Lung (tissue), 12 donors: Measurements from ENCODE around the gene C17orf100. TPM values are rescaled to one million over a fixed set of nuclear protein-coding genes. Genes with fewer than 3 reads are reported as not detected.
"Not testable (repeated sequence)": the region's sequence is repeated elsewhere in the genome, so short reads cannot be mapped to it uniquely, and the experiment has no call there.

ENCODE experiments used
- ATAC-seq: fragments of 200-7000 bp; cut with Tn5 transposase; one replicate; pipeline ENCODE4 v1.9.1; 2020; ENCODE audit warnings: moderate number of reproducible peaks; ENCODE audit not compliant: insufficient read depth, low FRiP score
- DNase-seq, 3 donors: peaks; one replicate each; pipeline ENCODE4 v3.0.0-alpha.2; 2013 to 2017
- H3K27ac ChIP-seq, 2 donors: one replicate each; pipeline ENCODE4 v1.5.1; 2013; ENCODE audit warnings: mild to moderate bottlenecking in 2 of 2, moderate library complexity in 2 of 2, control low read depth in 1 of 2, inconsistent platforms in 1 of 2, low read depth in 1 of 2, low read length in 1 of 2
- H3K27me3 ChIP-seq, 3 donors: one replicate each; pipeline ENCODE4 v1.5.1; 2013; ENCODE audit warnings: low read length in 2 of 3; ENCODE audit not compliant: control insufficient read depth in 3 of 3, insufficient read depth in 3 of 3
- H3K36me3 ChIP-seq, 4 donors: one replicate each; pipeline ENCODE4 v1.5.1; 2013; ENCODE audit warnings: low read length in 4 of 4, mild to moderate bottlenecking in 1 of 4, moderate library complexity in 1 of 4; ENCODE audit not compliant: control insufficient read depth in 4 of 4, insufficient read depth in 4 of 4
- H3K4me1 ChIP-seq, 5 donors: one replicate each; pipeline ENCODE4 v1.5.1; 2013; ENCODE audit warnings: low read length in 5 of 5, mild to moderate bottlenecking in 2 of 5, moderate library complexity in 1 of 5; ENCODE audit not compliant: control insufficient read depth in 5 of 5, insufficient read depth in 5 of 5
- H3K4me3 ChIP-seq: one replicate; pipeline ENCODE4 v1.5.1; 2013; ENCODE audit warnings: mild to moderate bottlenecking, control low read depth, moderate library complexity
- H3K9ac ChIP-seq, 2 donors: one replicate each; pipeline ENCODE4 v1.5.1; 2013; ENCODE audit warnings: low read length in 2 of 2, control low read depth in 1 of 2; ENCODE audit not compliant: insufficient read depth in 1 of 2
- H3K9me3 ChIP-seq, 4 donors: one replicate each; pipeline ENCODE4 v1.5.1; 2013; ENCODE audit warnings: low read length in 3 of 4, mild to moderate bottlenecking in 1 of 4, moderate library complexity in 1 of 4; ENCODE audit not compliant: control insufficient read depth in 4 of 4, insufficient read depth in 3 of 4
- WGBS, 2 donors: extraction: QIAGEN DNeasy Blood & Tissue Kit; methylation state at CpG; one replicate each; pipeline ENCODE4 v1.1.7; 2013; 5-methylcytosine and 5-hydroxymethylcytosine counted together
- polyA plus RNA-seq, 2 donors: library from polyadenylated mRNA; stranded (reverse); fragments of 200-250 nt; gene quantifications; one replicate each; pipeline ENCODE4 v1.2.1, GENCODE V29; 2013
- total RNA-seq, 2 donors: library from RNA; depleted of rRNA in 1 of 2; stranded (reverse); fragments of >200 nt in 1 of 2; gene quantifications; one replicate each; pipeline ENCODE4 v1.2.1, GENCODE V29; 2014 to 2021
- TF ChIP-seq, protein P1 (sequence below): IDR thresholded peaks from 2 replicates; pipeline ENCODE4 v1.5.1; 2012; ENCODE audit warnings: mild to moderate bottlenecking; ENCODE audit errors: control extremely low read depth, extremely low read depth
- donor health status: control.
- donor health status: control.
- donor health status: Bipolar disorder and iron deficiency.
- donor health status: healthy.
- donor health status: DM: yes; HTN: yes; CAD: no.

C17orf100 gene
- total and polyA plus RNA-seq, 4 donors, result 1.5 to 3.6 (median 2.0) TPM

DNA sequence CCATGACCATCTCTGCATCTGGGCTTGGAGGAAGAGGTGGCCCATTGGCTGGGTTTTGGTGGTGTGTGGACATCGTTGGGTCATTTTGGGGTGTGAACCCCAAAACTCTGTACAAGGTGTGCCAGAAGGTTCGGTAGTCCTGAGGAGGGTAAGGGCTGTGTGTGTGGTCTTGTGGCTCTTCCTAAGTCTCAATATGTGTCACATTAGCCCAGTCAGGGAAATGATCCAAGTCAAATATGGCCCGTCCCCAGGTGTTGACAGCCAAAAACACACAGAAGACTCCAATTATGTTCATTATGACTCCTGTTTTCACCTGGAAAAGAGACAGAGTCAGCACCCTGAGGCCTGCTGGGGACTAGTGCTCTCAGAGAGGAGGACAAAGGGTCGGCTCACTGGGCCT, 34.5 kb downstream of the C17orf100 start:
- no peaks in the 10 kb centered on the region for H3K36me3 ChIP-seq
- TF ChIP-seq, protein P1, sequence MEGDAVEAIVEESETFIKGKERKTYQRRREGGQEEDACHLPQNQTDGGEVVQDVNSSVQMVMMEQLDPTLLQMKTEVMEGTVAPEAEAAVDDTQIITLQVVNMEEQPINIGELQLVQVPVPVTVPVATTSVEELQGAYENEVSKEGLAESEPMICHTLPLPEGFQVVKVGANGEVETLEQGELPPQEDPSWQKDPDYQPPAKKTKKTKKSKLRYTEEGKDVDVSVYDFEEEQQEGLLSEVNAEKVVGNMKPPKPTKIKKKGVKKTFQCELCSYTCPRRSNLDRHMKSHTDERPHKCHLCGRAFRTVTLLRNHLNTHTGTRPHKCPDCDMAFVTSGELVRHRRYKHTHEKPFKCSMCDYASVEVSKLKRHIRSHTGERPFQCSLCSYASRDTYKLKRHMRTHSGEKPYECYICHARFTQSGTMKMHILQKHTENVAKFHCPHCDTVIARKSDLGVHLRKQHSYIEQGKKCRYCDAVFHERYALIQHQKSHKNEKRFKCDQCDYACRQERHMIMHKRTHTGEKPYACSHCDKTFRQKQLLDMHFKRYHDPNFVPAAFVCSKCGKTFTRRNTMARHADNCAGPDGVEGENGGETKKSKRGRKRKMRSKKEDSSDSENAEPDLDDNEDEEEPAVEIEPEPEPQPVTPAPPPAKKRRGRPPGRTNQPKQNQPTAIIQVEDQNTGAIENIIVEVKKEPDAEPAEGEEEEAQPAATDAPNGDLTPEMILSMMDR, result no peak
- H3K9me3 ChIP-seq, result no peaks in the 10 kb centered on the region
- H3K27ac ChIP-seq, result no peak overlapping the region
- H3K27me3 ChIP-seq, result peaks cover 0 to 3% (median 0%) of the 10 kb centered on the region in 3 donors
- no peak overlapping the region for H3K4me3 ChIP-seq
- ATAC-seq (no peak), DNase-seq (no peak)
- no peaks in the 10 kb centered on the region for H3K4me1 ChIP-seq
- 89 to 93% methylated on average over 4 of the region's 4 CpGs for WGBS, 2 donors
- H3K9ac ChIP-seq, result no peak overlapping the region

DNA sequence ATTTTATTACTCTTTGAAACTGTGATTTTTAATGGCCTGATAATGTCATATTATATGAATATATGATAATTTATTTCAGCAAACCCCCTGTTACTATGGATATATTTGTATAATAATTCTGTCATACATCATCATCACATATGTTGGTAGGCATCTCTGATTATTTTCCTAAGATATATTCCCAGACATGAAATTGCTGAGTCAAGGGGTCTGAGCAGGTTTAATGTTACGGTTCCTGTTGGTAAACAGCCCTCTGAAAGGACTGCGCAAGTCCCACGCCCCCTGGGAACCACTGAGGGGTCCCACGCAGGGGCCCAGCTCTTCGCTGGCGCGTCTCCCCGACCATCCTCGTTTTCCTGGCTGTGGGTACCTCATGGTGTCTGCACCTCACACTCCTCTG, 37.4 kb downstream of the C17orf100 start:
- H3K9ac ChIP-seq, result no peak overlapping the region
- H3K27me3 ChIP-seq, result peaks cover 0 to 3% (median 0%) of the 10 kb centered on the region in 3 donors
- no peaks in the 10 kb centered on the region for H3K36me3 ChIP-seq
- TF ChIP-seq, protein P1, result no peak
- 84 to 88% methylated on average over 9 of the region's 9 CpGs for WGBS, 2 donors
- no peak overlapping the region for H3K4me3 ChIP-seq
- ATAC-seq (no peak), DNase-seq (no peak)
- H3K9me3 ChIP-seq, result no peaks in the 10 kb centered on the region
- H3K4me1 ChIP-seq, result no peaks in the 10 kb centered on the region
- H3K27ac ChIP-seq, result no peak overlapping the region

GRCh38 chr17:6690641-6691040, 39.1 kb downstream of the C17orf100 start:
- H3K9me3 ChIP-seq, result no peaks in the 10 kb centered on the region
- TF ChIP-seq, protein P1, result no peak
- H3K4me1 ChIP-seq, result no peaks in the 10 kb centered on the region
- no peaks in the 10 kb centered on the region for H3K36me3 ChIP-seq
- ATAC-seq (no peak), DNase-seq (no peak)
- H3K27ac ChIP-seq, result no peak overlapping the region
- H3K4me3 ChIP-seq, result no peak overlapping the region
- H3K9ac ChIP-seq, result no peak overlapping the region
- WGBS, 2 donors, result 84 to 86% methylated on average over 11 of the region's 11 CpGs
- peaks cover 0 to 3% (median 0%) of the 10 kb centered on the region in 3 donors for H3K27me3 ChIP-seq

DNA sequence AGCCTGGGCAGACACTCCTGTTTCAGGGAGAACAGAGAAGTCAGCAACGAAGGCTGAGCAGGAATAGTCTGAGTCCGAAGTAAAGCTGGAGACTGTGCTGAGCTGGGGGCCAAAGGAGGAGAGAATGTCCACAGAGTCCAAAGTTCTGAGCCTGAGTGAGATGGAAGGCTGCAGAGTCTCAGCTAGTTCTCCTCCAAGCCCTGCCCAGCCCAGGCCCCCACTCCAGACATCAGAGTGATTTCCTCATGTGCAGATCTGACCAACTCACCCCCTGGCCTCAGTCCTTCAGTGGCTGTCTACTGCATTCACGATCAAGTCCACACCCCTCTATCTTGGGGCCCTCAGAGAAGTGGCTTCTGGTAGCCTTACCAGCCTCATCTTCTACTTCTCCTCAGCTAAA, 40.0 kb downstream of the C17orf100 start:
- ATAC-seq (no peak), DNase-seq (no peak)
- WGBS, 2 donors, result 83 to 90% methylated on average over 3 of the region's 3 CpGs
- no peaks in the 10 kb centered on the region for H3K4me1 ChIP-seq
- peaks cover 0 to 3% (median 0%) of the 10 kb centered on the region in 3 donors for H3K27me3 ChIP-seq
- no peaks in the 10 kb centered on the region for H3K36me3 ChIP-seq
- H3K9ac ChIP-seq, result no peak overlapping the region
- H3K9me3 ChIP-seq, result no peaks in the 10 kb centered on the region
- H3K4me3 ChIP-seq, result no peak overlapping the region
- TF ChIP-seq, protein P1, result no peak
- no peak overlapping the region for H3K27ac ChIP-seq

GRCh38 chr17:6691958-6692357, 40.4 kb downstream of the C17orf100 start:
- WGBS, 2 donors, result 59 to 64% methylated on average over 6 of the region's 6 CpGs
- not testable (repeated sequence) for H3K9me3 ChIP-seq, ATAC-seq

More at GRCh38 chr17:6691958-6692357, 40.4 kb downstream of the C17orf100 start:
- H3K4me3 ChIP-seq, H3K9ac ChIP-seq, H3K4me1 ChIP-seq, H3K27me3 ChIP-seq, H3K36me3 ChIP-seq, DNase-seq, H3K27ac ChIP-seq: not testable (repeated sequence)
